Thoracic aorta (tissue), 2 donors: ENCODE data around the gene IL12RB2. TPM values are rescaled to one million over a fixed set of nuclear protein-coding genes. Genes with fewer than 3 reads are reported as not detected.
"Not testable (repeated sequence)": the region's sequence is repeated elsewhere in the genome, so short reads cannot be mapped to it uniquely, and the experiment has no call there.

Experiments
- ATAC-seq: fragments of 150-250 bp; one replicate; pipeline ENCODE4 v1.8.0; 2017; ENCODE audit warnings: low read depth; ENCODE audit not compliant: insufficient number of reproducible peaks, low FRiP score
- DNase-seq: peaks from one replicate; pipeline ENCODE4 v3.0.0-alpha.2; 2020; ENCODE audit warnings: low spot score
- H3K27ac ChIP-seq, 2 donors: fragments of 200-600 bp; sonication (generic); 1 replicate in 1 of 2; 2 replicates in 1 of 2; pipeline ENCODE4 v1.5.1; 2016; ENCODE audit warnings: mild to moderate bottlenecking in 2 of 2, moderate library complexity in 2 of 2
- H3K27me3 ChIP-seq: fragments of 200-600 bp; sonication (generic); replicated peaks from 2 replicates; pipeline ENCODE4 v1.6.0; 2016; ENCODE audit warnings: mild to moderate bottlenecking; ENCODE audit not compliant: insufficient read depth
- H3K36me3 ChIP-seq: fragments of 200-600 bp; sonication (generic); one replicate; pipeline ENCODE4 v1.5.1; 2016
- H3K4me1 ChIP-seq, 2 donors: fragments of 200-600 bp; sonication (generic); 1 replicate in 1 of 2; 2 replicates in 1 of 2; pipeline versions ENCODE4 v1.5.1 to v1.6.0; 2016; ENCODE audit warnings: low read depth in 2 of 2, mild to moderate bottlenecking in 1 of 2; ENCODE audit not compliant: control insufficient read depth in 1 of 2
- H3K4me3 ChIP-seq: fragments of 200-600 bp; sonication (generic); 2 replicates; pipeline ENCODE4 v1.5.1; 2016; ENCODE audit warnings: mild to moderate bottlenecking
- H3K9me3 ChIP-seq: fragments of 200-600 bp; sonication (generic); 2 replicates; pipeline ENCODE4 v1.5.1; 2016
- total RNA-seq, 2 donors: library from RNA; depleted of rRNA; stranded (reverse); fragments of >200 nt; gene quantifications; one replicate each; pipeline versions ENCODE4 v1.1.0 to v1.2.3, GENCODE V29; 2016
- TF ChIP-seq, protein P1 (sequence below): fragments of 200-600 bp; sonication (generic); IDR thresholded peaks from one replicate; pipeline ENCODE4 v1.5.1; 2019; ENCODE audit warnings: antibody characterized with exemption

IL12RB2 gene
- total RNA-seq, 2 donors from 2014 or later: 3.1 to 3.5 TPM

DNA sequence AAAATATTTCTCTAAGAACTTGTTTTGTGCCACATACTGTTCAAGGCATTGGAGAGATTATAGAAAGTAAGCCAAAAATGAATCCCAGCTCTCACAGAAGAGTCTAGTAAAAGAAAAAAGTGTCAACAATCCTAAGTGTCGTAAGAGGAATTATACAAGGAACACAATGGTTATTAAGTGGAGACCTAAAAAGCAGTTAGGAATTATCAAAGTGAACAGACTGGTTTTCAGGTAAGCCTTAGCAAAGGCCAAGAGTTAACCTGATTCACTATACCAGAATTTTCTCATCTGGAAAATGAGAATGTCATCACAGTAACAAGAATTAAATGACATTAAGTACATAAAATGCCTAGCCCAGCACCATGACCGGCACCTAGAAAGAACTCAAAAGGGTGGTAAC is 106.9 kb downstream of the IL12RB2 start:
- no peaks in the 10 kb centered on the region for H3K9me3 ChIP-seq
- H3K36me3 ChIP-seq: peaks cover 64% of the 10 kb centered on the region
- TF ChIP-seq, protein P1, sequence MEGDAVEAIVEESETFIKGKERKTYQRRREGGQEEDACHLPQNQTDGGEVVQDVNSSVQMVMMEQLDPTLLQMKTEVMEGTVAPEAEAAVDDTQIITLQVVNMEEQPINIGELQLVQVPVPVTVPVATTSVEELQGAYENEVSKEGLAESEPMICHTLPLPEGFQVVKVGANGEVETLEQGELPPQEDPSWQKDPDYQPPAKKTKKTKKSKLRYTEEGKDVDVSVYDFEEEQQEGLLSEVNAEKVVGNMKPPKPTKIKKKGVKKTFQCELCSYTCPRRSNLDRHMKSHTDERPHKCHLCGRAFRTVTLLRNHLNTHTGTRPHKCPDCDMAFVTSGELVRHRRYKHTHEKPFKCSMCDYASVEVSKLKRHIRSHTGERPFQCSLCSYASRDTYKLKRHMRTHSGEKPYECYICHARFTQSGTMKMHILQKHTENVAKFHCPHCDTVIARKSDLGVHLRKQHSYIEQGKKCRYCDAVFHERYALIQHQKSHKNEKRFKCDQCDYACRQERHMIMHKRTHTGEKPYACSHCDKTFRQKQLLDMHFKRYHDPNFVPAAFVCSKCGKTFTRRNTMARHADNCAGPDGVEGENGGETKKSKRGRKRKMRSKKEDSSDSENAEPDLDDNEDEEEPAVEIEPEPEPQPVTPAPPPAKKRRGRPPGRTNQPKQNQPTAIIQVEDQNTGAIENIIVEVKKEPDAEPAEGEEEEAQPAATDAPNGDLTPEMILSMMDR: no peak
- no peak overlapping the region for H3K27ac ChIP-seq
- no peak for DNase-seq
- ATAC-seq: no peak
- H3K4me3 ChIP-seq: no peak overlapping the region
- H3K27me3 ChIP-seq: no peaks in the 10 kb centered on the region
- peaks cover 0 to 4% of the 10 kb centered on the region in 2 donors for H3K4me1 ChIP-seq

DNA sequence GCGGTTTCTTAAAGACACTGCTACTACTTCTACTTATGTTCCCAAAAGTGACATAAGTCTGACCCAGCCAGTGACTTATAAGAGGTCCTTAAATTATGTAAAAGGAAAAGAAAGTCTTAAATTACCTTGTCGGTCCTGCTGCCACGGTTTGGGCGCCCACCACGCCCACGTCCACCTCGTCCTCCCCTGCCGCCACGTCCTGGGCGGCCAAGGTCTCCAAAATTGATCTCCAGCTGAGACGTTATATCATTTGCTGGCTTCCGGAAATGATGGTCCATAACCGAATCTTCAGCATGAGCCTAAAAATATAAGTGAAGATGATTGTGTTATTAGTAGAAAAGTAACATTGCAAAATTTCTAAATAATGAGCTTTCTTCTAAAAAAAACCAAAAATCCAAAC is 107.4 kb downstream of the IL12RB2 start:
- no peak for DNase-seq
- no peaks in the 10 kb centered on the region for H3K9me3 ChIP-seq
- H3K4me3 ChIP-seq: no peak overlapping the region
- TF ChIP-seq, protein P1: no peak
- ATAC-seq: no peak
- H3K36me3 ChIP-seq: peaks cover 64% of the 10 kb centered on the region
- H3K27ac ChIP-seq: no peak overlapping the region
- H3K27me3 ChIP-seq: no peaks in the 10 kb centered on the region
- peaks cover 0 to 4% of the 10 kb centered on the region in 2 donors for H3K4me1 ChIP-seq

DNA sequence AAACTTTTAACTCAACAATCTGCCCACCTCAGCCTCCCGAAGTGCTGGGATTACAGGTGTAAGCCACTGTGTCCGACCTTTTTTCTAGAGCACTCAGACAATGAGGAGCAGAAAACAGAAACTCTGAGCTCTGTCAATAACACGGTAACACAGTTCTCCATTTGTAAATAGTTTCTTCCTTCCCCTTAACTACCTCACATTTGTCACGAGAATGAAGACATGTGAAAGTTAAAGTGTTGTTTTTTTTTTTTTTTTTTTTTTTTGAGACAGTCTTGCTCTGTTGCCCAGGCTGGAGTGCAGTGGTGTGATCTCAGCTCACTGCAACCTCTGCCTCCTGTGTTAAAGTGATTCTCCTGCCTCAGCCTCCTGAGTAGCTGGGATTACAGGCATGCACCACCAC is 110.1 kb downstream of the IL12RB2 start:
- H3K4me1 ChIP-seq, H3K27ac ChIP-seq, H3K4me3 ChIP-seq, ATAC-seq, DNase-seq, H3K9me3 ChIP-seq, H3K27me3 ChIP-seq: not testable (repeated sequence)
- peaks cover 72% of the 10 kb centered on the region for H3K36me3 ChIP-seq

DNA sequence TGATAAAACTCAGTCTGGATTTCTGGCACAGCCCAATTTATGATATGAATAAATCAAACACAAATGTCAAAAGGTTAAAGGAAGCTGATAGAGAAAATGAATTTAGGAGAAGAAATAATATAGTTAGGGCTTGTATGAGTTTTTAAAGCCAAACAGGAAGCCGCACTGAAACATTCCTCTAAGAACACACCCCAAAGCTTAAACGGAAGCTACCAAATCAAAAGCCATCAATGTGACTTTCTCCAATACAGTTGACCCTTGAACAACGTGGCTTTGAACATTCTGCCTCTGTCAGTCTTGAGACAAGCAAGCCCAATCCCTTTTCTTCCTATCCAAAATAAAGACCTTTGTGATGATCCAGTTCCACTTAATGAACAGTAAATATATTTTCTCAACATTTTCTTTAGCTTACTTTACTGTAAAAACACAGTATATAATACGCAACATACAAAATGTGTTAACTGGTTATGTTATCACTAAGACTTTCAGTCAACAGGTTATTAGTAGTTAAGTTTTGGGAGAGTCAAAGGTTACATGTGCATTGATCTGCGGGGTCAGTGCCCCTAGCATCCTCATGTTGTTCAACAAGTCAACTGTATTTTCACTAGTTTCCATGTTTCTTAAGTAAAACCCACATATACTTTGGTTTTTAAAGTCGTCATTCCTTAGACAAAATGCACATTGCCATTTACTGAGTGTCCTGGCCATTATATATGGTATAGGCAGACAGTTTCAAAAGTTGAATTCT is 111.3 kb downstream of the IL12RB2 start:
- Histone ChIP-seq H3K36me3 (peaks cover 71% of the 10 kb centered on the region), H3K4me3 (no peak overlapping the region), H3K27me3 (no peaks in the 10 kb centered on the region), H3K27ac (no peak overlapping the region), H3K9me3 (no peaks in the 10 kb centered on the region), H3K4me1 (peaks cover 4 to 8% of the 10 kb centered on the region in 2 donors)
- TF ChIP-seq, protein P1: no peak
- ATAC-seq (no peak), DNase-seq (no peak)

DNA sequence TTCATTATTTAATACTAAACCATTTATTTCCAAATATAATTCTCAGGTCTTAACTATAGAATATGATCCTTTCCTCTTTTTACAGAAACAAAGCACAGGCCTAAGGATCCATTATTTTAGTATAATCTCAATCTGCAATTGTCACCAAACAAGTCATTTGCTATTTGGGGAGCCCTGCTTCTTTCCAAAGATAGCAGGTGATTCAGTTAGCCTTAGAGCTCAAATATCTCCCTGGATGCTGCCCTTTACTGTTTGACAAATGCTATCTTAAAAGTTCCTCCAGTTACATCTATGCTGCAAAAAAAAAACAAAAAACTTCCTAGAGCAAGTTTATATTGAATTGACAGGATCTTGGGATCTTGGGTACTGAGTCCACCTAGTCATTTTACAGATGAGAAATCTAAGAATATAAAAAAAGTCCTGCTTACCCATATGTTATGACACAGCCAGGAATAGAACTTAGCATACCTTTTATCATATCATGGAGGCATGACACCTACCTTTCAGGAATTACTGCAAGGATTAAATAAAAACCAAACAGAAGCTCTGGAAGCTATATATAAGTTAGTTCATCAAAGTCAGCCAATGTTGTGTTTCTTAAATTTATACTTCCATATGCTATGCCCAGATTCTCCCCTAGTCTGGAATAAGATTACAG is 113.3 kb downstream of the IL12RB2 start:
- no peaks in the 10 kb centered on the region for H3K9me3 ChIP-seq
- DNase-seq (no peak), ATAC-seq (no peak)
- no peaks in the 10 kb centered on the region for H3K27me3 ChIP-seq
- H3K27ac ChIP-seq: no peak overlapping the region
- H3K36me3 ChIP-seq: peaks cover 67% of the 10 kb centered on the region
- no peak overlapping the region for H3K4me3 ChIP-seq
- TF ChIP-seq, protein P1: no peak
- peaks cover 4 to 15% of the 10 kb centered on the region in 2 donors for H3K4me1 ChIP-seq
